Prostate gland (tissue), 2 donors: ENCODE measurements around the gene MLYCD. TPM values are rescaled to one million over a fixed set of nuclear protein-coding genes. Genes with fewer than 3 reads are reported as not detected.

Experiments
- DNase-seq: peaks from one replicate; pipeline ENCODE4 v3.0.0-alpha.2; 2019; ENCODE audit warnings: low spot score
- H3K27ac ChIP-seq, 2 donors: fragments of 200-600 bp; sonication (generic); 2 replicates each; pipeline ENCODE4 v1.5.1; 2017 to 2019
- H3K27me3 ChIP-seq: fragments of 200-600 bp; sonication (generic); replicated peaks from 2 replicates; pipeline ENCODE4 v1.5.1; 2019; ENCODE audit not compliant: insufficient read depth
- H3K36me3 ChIP-seq, 2 donors: fragments of 200-600 bp; sonication (generic); 1 replicate in 1 of 2; 2 replicates in 1 of 2; pipeline versions ENCODE4 v1.5.1 to v1.8.1; 2017 to 2019
- H3K4me1 ChIP-seq: fragments of 200-600 bp; sonication (generic); replicated peaks from 2 replicates; pipeline ENCODE4 v1.5.1; 2019
- H3K4me3 ChIP-seq, 2 donors: fragments of 200-600 bp; sonication (generic); 2 replicates each; pipeline ENCODE4 v1.5.1; 2017 to 2019
- H3K9me3 ChIP-seq: fragments of 200-600 bp; sonication (generic); 2 replicates; pipeline ENCODE4 v1.5.1; 2017
- CTCF ChIP-seq, 4 experiments: fragments of 200-600 bp in 2 of 4; fragments of 450-650 bp in 2 of 4; sonication (generic) in 2 of 4; IDR thresholded peaks; 1 replicate in 3 of 4; 2 replicates in 1 of 4; pipeline ENCODE4 v1.5.1; 2016 to 2019; ENCODE audit warnings: antibody characterized with exemption in 4 of 4, mild to moderate bottlenecking in 2 of 4, moderate library complexity in 2 of 4
- POLR2A ChIP-seq: fragments of 450-650 bp; IDR thresholded peaks from one replicate; pipeline ENCODE4 v1.6.1; 2016; ENCODE audit warnings: antibody characterized with exemption, mild to moderate bottlenecking
- POLR2AphosphoS5 ChIP-seq: sonication (generic); formaldehyde crosslinking; IDR thresholded peaks from one replicate; pipeline ENCODE4 v1.6.1; 2017; ENCODE audit warnings: antibody characterized with exemption
- WGBS: methylation state at CpG from one replicate; pipeline ENCODE4 v1.1.5; 2018; 5-methylcytosine and 5-hydroxymethylcytosine counted together
- intact Hi-C: fragments of 100-400 bp; cut with DNase I; formaldehyde crosslinking; loops from one replicate; pipeline ENCODE4 v1.14.2; 2022
- total RNA-seq, 2 donors: library from RNA; depleted of rRNA; stranded (reverse); fragments of >200 nt; gene quantifications; one replicate each; pipeline ENCODE4 v1.1.0, GENCODE V29; 2016

The MLYCD gene
- total RNA-seq, 2 donors from 2014 or later, result 6.5 to 16.7 TPM

GRCh38 chr16:83930730-83931500 lies 32.0 kb downstream of the MLYCD start:
- intact Hi-C loops, result no loop called here
- TF ChIP-seq CTCF (IDR thresholded peaks at IDR 0.05) (no peak), POLR2A (no peak), POLR2AphosphoS5 (no peak)
- Histone ChIP-seq H3K9me3 (no peaks in the 10 kb centered on the region), H3K36me3 (no peaks in the 10 kb centered on the region), H3K27ac (no peak overlapping the region), H3K27me3 (no peaks in the 10 kb centered on the region), H3K4me3 (no peak overlapping the region), H3K4me1 (no peaks in the 10 kb centered on the region)
- 87% methylated on average over 20 of the region's 22 CpGs for WGBS
- no peak for DNase-seq

GRCh38 chr16:83931556-83931955 lies 32.6 kb downstream of the MLYCD start:
- Histone ChIP-seq H3K36me3 (no peaks in the 10 kb centered on the region), H3K27me3 (no peaks in the 10 kb centered on the region), H3K4me3 (no peak overlapping the region), H3K27ac (no peak overlapping the region), H3K4me1 (no peaks in the 10 kb centered on the region), H3K9me3 (no peaks in the 10 kb centered on the region)
- no peak for DNase-seq
- TF ChIP-seq POLR2AphosphoS5 (no peak), CTCF (IDR thresholded peaks at IDR 0.05) (no peak), POLR2A (no peak)
- intact Hi-C loops, result no loop called here
- 83% methylated on average over 17 of the region's 17 CpGs for WGBS

- WGBS, result 90% methylated on average over 8 of the region's 11 CpGs
- no peaks in the 10 kb centered on the region for H3K27me3 ChIP-seq
- no peaks in the 10 kb centered on the region for H3K36me3 ChIP-seq
- DNase-seq, result no peak
- no peak overlapping the region for H3K27ac ChIP-seq
- intact Hi-C loops, result no loop called here
- H3K9me3 ChIP-seq, result no peaks in the 10 kb centered on the region
- H3K4me1 ChIP-seq, result no peaks in the 10 kb centered on the region
- no peak overlapping the region for H3K4me3 ChIP-seq
- no peak for TF ChIP-seq CTCF (IDR thresholded peaks at IDR 0.05)
- no peak for TF ChIP-seq POLR2AphosphoS5
- TF ChIP-seq POLR2A, result no peak
Observed at GRCh38 chr16:83932304-83932703, 33.4 kb downstream of the MLYCD start.

- H3K36me3 ChIP-seq, result no peaks in the 10 kb centered on the region
- DNase-seq, result no peak
- no peak overlapping the region for H3K4me3 ChIP-seq
- TF ChIP-seq POLR2A (no peak), POLR2AphosphoS5 (no peak), CTCF (IDR thresholded peaks at IDR 0.05) (no peak)
- no peaks in the 10 kb centered on the region for H3K4me1 ChIP-seq
- no peaks in the 10 kb centered on the region for H3K27me3 ChIP-seq
- WGBS, result 89% methylated on average over 25 of the region's 25 CpGs
- H3K27ac ChIP-seq, result no peak overlapping the region
- intact Hi-C loops, result no loop called here
- H3K9me3 ChIP-seq, result no peaks in the 10 kb centered on the region
Observed at GRCh38 chr16:83932955-83933673, 34.2 kb downstream of the MLYCD start.
